Measurements from ENCODE around the gene MPPED1. TPM values are rescaled to one million over a fixed set of nuclear protein-coding genes. Genes with fewer than 3 reads are reported as not detected.

Gene MPPED1
- total and polyA plus RNA-seq, 2 donors (not counting 1 experiment from before 2014, with no cell fraction given) = 0.13 TPM; not detected in 1

DNA sequence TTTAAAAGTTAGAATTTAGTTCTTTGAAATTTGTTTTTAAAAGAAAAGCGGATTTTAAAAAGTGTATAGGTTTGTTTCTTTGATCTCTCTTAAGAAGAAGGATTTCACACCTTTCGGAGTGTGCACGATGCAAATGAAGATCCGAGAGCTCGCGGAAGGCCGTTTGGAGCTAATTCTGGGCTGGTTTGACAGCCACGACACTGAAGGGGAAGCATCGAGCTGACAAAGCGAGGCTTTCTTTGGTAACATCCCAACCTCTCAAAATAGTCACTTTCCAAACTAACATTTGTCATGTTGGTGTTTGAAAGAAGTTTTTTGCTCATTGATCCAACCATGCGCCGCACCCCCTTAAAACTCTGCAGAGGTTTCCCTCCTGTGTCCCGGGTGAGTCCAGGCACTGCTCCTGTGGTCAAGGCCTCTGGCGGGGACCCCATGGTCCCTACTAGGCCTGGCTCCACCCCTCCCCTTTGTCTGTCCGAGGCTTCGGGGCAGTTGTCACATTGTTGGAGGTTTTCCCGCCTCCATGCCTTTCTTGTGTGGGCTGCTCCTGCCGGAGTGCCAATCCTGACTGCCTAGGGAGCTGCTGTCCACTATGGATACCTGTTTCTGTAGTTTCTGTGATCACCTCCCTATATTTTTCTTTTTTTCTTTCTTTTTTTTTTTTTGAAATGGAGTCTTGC lies 39.7 kb downstream of the MPPED1 start:
- Mint-ChIP-seq H3K4me1 (peaks cover 8% of the 10 kb centered on the region), H3K9me3 (ENCODE audit: insufficient read depth) (peaks cover 1% of the 10 kb centered on the region), H3K4me3 (no peak overlapping the region), H3K27me3 (peaks cover 18% of the 10 kb centered on the region), H3K27ac (no peak overlapping the region)
- WGBS (ENCODE audit: insufficient coverage) = 90% methylated on average over 10 of the region's 18 CpGs
- H3K36me3 ChIP-seq (replicated peaks in 1 of 2; ENCODE audit: control extremely low read depth in 1 of 2, control insufficient read depth in 1 of 2, extremely low read depth in 1 of 2, insufficient read depth in 2 of 2, low read length in 1 of 2) = no peaks in the 10 kb centered on the region
- no peak overlapping the region for H3K9ac ChIP-seq (ENCODE audit: low read length)
- H3K4me1 ChIP-seq (ENCODE audit: control insufficient read depth in 2 of 2, insufficient read depth in 2 of 2, low read length in 2 of 2) = peaks cover 0 to 4% of the 10 kb centered on the region in 2 donors
- no peaks in the 10 kb centered on the region for H4K20me1 ChIP-seq (ENCODE audit: control insufficient read depth, insufficient read depth, low read length, poor library complexity, severe bottlenecking)
- H3K4me2 ChIP-seq (replicated peaks; ENCODE audit: low read depth, low read length, poor library complexity, severe bottlenecking) = no peak overlapping the region
- H3K27me3 ChIP-seq (replicated peaks in 1 of 4; ENCODE audit: control extremely low read depth in 1 of 4, control insufficient read depth in 3 of 4, insufficient read depth in 4 of 4, low read length in 3 of 4) = no peaks in the 10 kb centered on the region
- ChIA-PET CTCF (interaction anchor here (0.7 kb wide), 1 partner anchor 81 kb away, joined by 4 read pairs; no protein-coding TSS in a partner anchor), POLR2A (no interaction called here)
- TF ChIP-seq EZH2 (IDR thresholded peaks at IDR 0.05; ENCODE audit: borderline replicate concordance, insufficient read depth, low read depth, low read length, poor library complexity, severe bottlenecking) = no peak
- TF ChIP-seq, protein P1, sequence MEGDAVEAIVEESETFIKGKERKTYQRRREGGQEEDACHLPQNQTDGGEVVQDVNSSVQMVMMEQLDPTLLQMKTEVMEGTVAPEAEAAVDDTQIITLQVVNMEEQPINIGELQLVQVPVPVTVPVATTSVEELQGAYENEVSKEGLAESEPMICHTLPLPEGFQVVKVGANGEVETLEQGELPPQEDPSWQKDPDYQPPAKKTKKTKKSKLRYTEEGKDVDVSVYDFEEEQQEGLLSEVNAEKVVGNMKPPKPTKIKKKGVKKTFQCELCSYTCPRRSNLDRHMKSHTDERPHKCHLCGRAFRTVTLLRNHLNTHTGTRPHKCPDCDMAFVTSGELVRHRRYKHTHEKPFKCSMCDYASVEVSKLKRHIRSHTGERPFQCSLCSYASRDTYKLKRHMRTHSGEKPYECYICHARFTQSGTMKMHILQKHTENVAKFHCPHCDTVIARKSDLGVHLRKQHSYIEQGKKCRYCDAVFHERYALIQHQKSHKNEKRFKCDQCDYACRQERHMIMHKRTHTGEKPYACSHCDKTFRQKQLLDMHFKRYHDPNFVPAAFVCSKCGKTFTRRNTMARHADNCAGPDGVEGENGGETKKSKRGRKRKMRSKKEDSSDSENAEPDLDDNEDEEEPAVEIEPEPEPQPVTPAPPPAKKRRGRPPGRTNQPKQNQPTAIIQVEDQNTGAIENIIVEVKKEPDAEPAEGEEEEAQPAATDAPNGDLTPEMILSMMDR (IDR thresholded peaks at IDR 0.05) = no peak
- intact Hi-C loops (cut with micrococcal nuclease) = no loop called here
- H2AFZ ChIP-seq (ENCODE audit: insufficient read depth, low read depth, low read length, poor library complexity, severe bottlenecking) = no peak overlapping the region
- ATAC-seq (ENCODE audit: low read depth) (no peak), DNase-seq (no peak)
- no peak overlapping the region for H3K4me3 ChIP-seq (ENCODE audit: control extremely low read depth in 1 of 5, extremely low read depth in 1 of 5, insufficient read depth in 1 of 5, low read depth in 2 of 5, low read length in 4 of 5)
- no peaks in the 10 kb centered on the region for H3K79me2 ChIP-seq (ENCODE audit: control insufficient read depth, insufficient read depth, low read length)
- peaks cover 0 to 7% (median 0%) of the 10 kb centered on the region in 3 donors for H3K9me3 ChIP-seq (ENCODE audit: control extremely low read depth in 1 of 3, control insufficient read depth in 2 of 3, insufficient read depth in 1 of 3, low read length in 2 of 3)
- H3K27ac ChIP-seq (ENCODE audit: low read length in 2 of 2) = no peak overlapping the region

DNA sequence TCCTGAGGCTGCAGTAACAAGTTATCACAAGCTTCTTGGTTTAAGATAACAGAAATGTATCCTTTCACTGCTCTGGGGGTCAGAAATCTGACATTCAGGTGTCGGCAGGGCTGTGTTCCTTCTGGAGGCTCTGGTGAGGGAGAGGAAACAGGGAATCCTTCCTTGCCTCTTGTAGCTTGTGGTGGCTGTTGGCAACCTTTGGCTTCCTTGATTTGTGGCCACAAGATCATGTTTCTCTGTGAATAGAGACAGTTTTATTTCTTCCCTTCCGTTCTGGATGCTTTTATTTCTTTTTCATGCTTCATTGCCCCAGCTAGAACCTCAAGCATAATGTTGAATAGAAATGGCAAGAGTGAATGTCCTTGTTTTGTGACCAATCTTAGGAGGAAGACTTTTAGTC lies 44.0 kb downstream of the MPPED1 start:
- Histone ChIP-seq H3K79me2 (ENCODE audit: control insufficient read depth, insufficient read depth, low read length) (no peaks in the 10 kb centered on the region), H3K9me3 (ENCODE audit: control extremely low read depth in 1 of 3, control insufficient read depth in 2 of 3, insufficient read depth in 1 of 3, low read length in 2 of 3) (peaks cover 0 to 3% (median 0%) of the 10 kb centered on the region in 3 donors), H3K27me3 (replicated peaks in 1 of 4; ENCODE audit: control extremely low read depth in 1 of 4, control insufficient read depth in 3 of 4, insufficient read depth in 4 of 4, low read length in 3 of 4) (no peaks in the 10 kb centered on the region), H3K4me1 (ENCODE audit: control insufficient read depth in 2 of 2, insufficient read depth in 2 of 2, low read length in 2 of 2) (no peaks in the 10 kb centered on the region), H3K9ac (ENCODE audit: low read length) (no peak overlapping the region), H3K27ac (ENCODE audit: low read length in 2 of 2) (no peak overlapping the region), H3K4me2 (replicated peaks; ENCODE audit: low read depth, low read length, poor library complexity, severe bottlenecking) (no peak overlapping the region), H2AFZ (ENCODE audit: insufficient read depth, low read depth, low read length, poor library complexity, severe bottlenecking) (no peak overlapping the region), H4K20me1 (ENCODE audit: control insufficient read depth, insufficient read depth, low read length, poor library complexity, severe bottlenecking) (no peaks in the 10 kb centered on the region), H3K36me3 (replicated peaks in 1 of 2; ENCODE audit: control extremely low read depth in 1 of 2, control insufficient read depth in 1 of 2, extremely low read depth in 1 of 2, insufficient read depth in 2 of 2, low read length in 1 of 2) (no peaks in the 10 kb centered on the region), H3K4me3 (ENCODE audit: control extremely low read depth in 1 of 5, extremely low read depth in 1 of 5, insufficient read depth in 1 of 5, low read depth in 2 of 5, low read length in 4 of 5) (no peak overlapping the region)
- Mint-ChIP-seq H3K9me3 (ENCODE audit: insufficient read depth) (peaks cover 1% of the 10 kb centered on the region), H3K4me1 (no peaks in the 10 kb centered on the region), H3K27me3 (peaks cover 33% of the 10 kb centered on the region), H3K27ac (no peak overlapping the region), H3K4me3 (no peak overlapping the region)
- TF ChIP-seq, protein P1 (IDR thresholded peaks at IDR 0.05) = no peak
- TF ChIP-seq EZH2 (IDR thresholded peaks at IDR 0.05; ENCODE audit: borderline replicate concordance, insufficient read depth, low read depth, low read length, poor library complexity, severe bottlenecking) = no peak
- ATAC-seq (ENCODE audit: low read depth) = no peak
- intact Hi-C loops (cut with micrococcal nuclease) = no loop called here
- DNase-seq = no peak
- ChIA-PET POLR2A (no interaction called here), CTCF (no interaction called here)
- 15% methylated on average over 1 of the region's 2 CpGs for WGBS (ENCODE audit: insufficient coverage)

All from B cell (primary cell).